K562 (cell line): Measurements from ENCODE around the gene PLCG2. TPM values are rescaled to one million over a fixed set of nuclear protein-coding genes. Genes with fewer than 3 reads are reported as not detected.

Experiments used
- ATAC-seq: fragments of 200-7000 bp; cut with Tn5 transposase; 3 replicates; pipeline ENCODE4 v1.9.1; 2020; ENCODE audit warnings: moderate library complexity
- BruUV-seq: library from RNA; stranded (reverse); fragments of 400-500 nt; replicated peaks from 2 replicates; lab custom pipeline; 2021; lab: Mats Ljungman, UMichigan
- CTCF ChIA-PET: fragments of 300-600 bp; formaldehyde crosslinking; extraction: SDS; loops from one replicate; lab custom pipeline; 2021; ENCODE audit warnings: low intra/inter-chr PET ratio; lab: Yijun Ruan, JAX
- POLR2A ChIA-PET: fragments of 300-600, 350-650 bp; sonication (Branson Sonifier 250); formaldehyde crosslinking; extraction: SDS; loops from one replicate; lab custom pipeline; 2021; ENCODE audit warnings: antibody characterized with exemption, inconsistent platforms; lab: Yijun Ruan, JAX
- DNase-seq, 4 experiments: peaks; one replicate each; pipeline versions ENCODE4 v3.0.0 to v3.0.0-alpha.2; 2011 to 2018; ENCODE audit warnings: low spot score in 3 of 4, mixed read lengths in 3 of 4; ENCODE audit errors: extremely low read depth in 1 of 4
- FAIRE-seq: peaks from 2 replicates; lab custom pipeline; 2011; peaks lifted over from hg19 to GRCh38; lab: Jason Lieb, UNC
- H2AFZ ChIP-seq: 2 replicates; pipeline ENCODE4 v1.6.0; 2011; ENCODE audit warnings: low read depth, low read length, control low read depth, inconsistent platforms
- H3K27ac ChIP-seq: fragments of 200-600 bp; 3 replicates; pipeline ENCODE4 v1.8.0; 2011; ENCODE audit warnings: low read depth, mild to moderate bottlenecking, control low read depth, inconsistent platforms, low read length, moderate library complexity, mixed read lengths; ENCODE audit errors: extremely low read depth
- H3K27me3 ChIP-seq, 2 experiments: fragments of 300-600 bp in 1 of 2; 2 replicates in 1 of 2; 3 replicates in 1 of 2; pipeline versions ENCODE4 v1.6.0 to v1.8.0; 2011; ENCODE audit warnings: inconsistent platforms in 2 of 2, low read length in 2 of 2, mild to moderate bottlenecking in 1 of 2, mixed read lengths in 1 of 2, moderate library complexity in 1 of 2; ENCODE audit not compliant: control insufficient read depth in 2 of 2, insufficient read depth in 2 of 2
- H3K36me3 ChIP-seq: fragments of 300-600 bp; 3 replicates; pipeline ENCODE4 v1.8.0; 2011; ENCODE audit warnings: mild to moderate bottlenecking, low read length, inconsistent platforms; ENCODE audit not compliant: control insufficient read depth, insufficient read depth
- H3K4me1 ChIP-seq, 2 experiments: fragments of 200-600 bp in 1 of 2; replicated peaks in 1 of 2; 2 replicates in 1 of 2; 3 replicates in 1 of 2; pipeline versions ENCODE4 v1.5.1 to v1.8.0; 2011; ENCODE audit warnings: inconsistent platforms in 2 of 2, low read length in 2 of 2, mild to moderate bottlenecking in 1 of 2, mixed read lengths in 1 of 2, moderate library complexity in 1 of 2; ENCODE audit not compliant: control insufficient read depth in 2 of 2, insufficient read depth in 2 of 2
- H3K4me2 ChIP-seq: 2 replicates; pipeline ENCODE4 v1.6.1; 2011; ENCODE audit warnings: low read length, control low read depth, inconsistent platforms, mixed read lengths; ENCODE audit not compliant: insufficient read depth
- H3K4me3 ChIP-seq: fragments of 200-600 bp; sonication (generic), shearing (Covaris generic); 2 replicates; pipeline ENCODE4 v1.5.1; 2016; ENCODE audit warnings: control low read depth, inconsistent platforms
- H3K79me2 ChIP-seq: fragments of 200-600 bp; 3 replicates; pipeline ENCODE4 v1.8.0; 2011; ENCODE audit warnings: low read length, inconsistent platforms; ENCODE audit not compliant: control insufficient read depth, insufficient read depth
- H3K9ac ChIP-seq, 2 experiments: 2 replicates each; pipeline versions ENCODE4 v1.6.0 to v1.6.1; 2011; ENCODE audit warnings: low read depth in 2 of 2, low read length in 2 of 2, control low read depth in 1 of 2, inconsistent platforms in 1 of 2, mild to moderate bottlenecking in 1 of 2, mixed read lengths in 1 of 2; ENCODE audit not compliant: insufficient read depth in 1 of 2
- H3K9me1 ChIP-seq: one replicate; pipeline ENCODE4 v1.6.0; 2011; ENCODE audit warnings: inconsistent platforms, mild to moderate bottlenecking, low read length, moderate library complexity; ENCODE audit not compliant: control insufficient read depth, insufficient read depth
- H3K9me3 ChIP-seq: replicated peaks from 2 replicates; pipeline ENCODE4 v1.5.1; 2011; ENCODE audit warnings: low read depth, low read length, inconsistent platforms; ENCODE audit not compliant: control insufficient read depth, insufficient read depth
- H4K20me1 ChIP-seq: replicated peaks from 2 replicates; pipeline ENCODE4 v1.6.1; 2011; ENCODE audit warnings: low read length, inconsistent platforms, mixed read lengths; ENCODE audit not compliant: control insufficient read depth, insufficient read depth
- BCOR ChIP-seq: fragments of 450-650 bp; IDR thresholded peaks from 2 replicates; pipeline ENCODE4 v1.6.1; 2016
- CBFA2T3 ChIP-seq: fragments of 450-650 bp; IDR thresholded peaks from 2 replicates; pipeline ENCODE4 v1.6.1; 2017
- CBX1 ChIP-seq: sonication (generic); IDR thresholded peaks from 2 replicates; pipeline ENCODE4 v1.6.1; 2016; ENCODE audit warnings: antibody characterized with exemption, low read depth, mild to moderate bottlenecking
- CHCHD3 ChIP-seq: fragments of 250-450 bp; sonication (Bioruptor Pico); IDR thresholded peaks from 2 replicates; pipeline ENCODE4 v2.1.2; 2022; ENCODE audit warnings: mild to moderate bottlenecking
- CHD4 ChIP-seq: fragments of 200-600 bp; sonication (generic); IDR thresholded peaks from 3 replicates; pipeline ENCODE4 v1.6.1; 2012; ENCODE audit warnings: low read depth, mild to moderate bottlenecking, mixed read lengths, low read length, inconsistent platforms; ENCODE audit not compliant: insufficient read depth, insufficient replicate concordance, poor library complexity, severe bottlenecking
- DIDO1 ChIP-seq: fragments of 450-650 bp; IDR thresholded peaks from 2 replicates; pipeline ENCODE4 v1.6.1; 2016; ENCODE audit warnings: low read depth, missing biosample characterization, missing genetic modification characterization
- FOXM1 ChIP-seq, 2 experiments: fragments of 450-650 bp in 1 of 2; sonication (generic) in 1 of 2; formaldehyde crosslinking in 1 of 2; IDR thresholded peaks; 2 replicates each; pipeline versions ENCODE4 v1.6.1 to v1.9.0; 2017 to 2022; ENCODE audit warnings: low read depth in 2 of 2, mild to moderate bottlenecking in 2 of 2, missing genetic modification reagents in 1 of 2, moderate library complexity in 1 of 2
- HCFC1 ChIP-seq: IDR thresholded peaks from 2 replicates; pipeline ENCODE4 v1.6.1; 2012; ENCODE audit warnings: low read depth, low read length, improper control_type of control experiment
- HDAC2 ChIP-seq: fragments of 450-650 bp; IDR thresholded peaks from 2 replicates; pipeline ENCODE4 v1.6.1; 2016; ENCODE audit warnings: mild to moderate bottlenecking
- IFI16 ChIP-seq: fragments of 250-450 bp; sonication (Bioruptor Pico); IDR thresholded peaks from 2 replicates; pipeline ENCODE4 v2.1.2; 2022; ENCODE audit warnings: mild to moderate bottlenecking, inconsistent platforms
- MAFG ChIP-seq: fragments of 450-650 bp; conservative IDR thresholded peaks from 2 replicates; pipeline ENCODE4 v1.6.1; 2016; ENCODE audit warnings: missing genetic modification characterization, missing compliant biosample characterization
- MLLT1 ChIP-seq, 2 experiments: fragments of 450-650 bp; IDR thresholded peaks; 2 replicates each; pipeline ENCODE4 v1.6.1; 2016
- MTA3 ChIP-seq: fragments of 450-650 bp; formaldehyde crosslinking; IDR thresholded peaks from 2 replicates; pipeline ENCODE4 v1.6.1; 2017; ENCODE audit warnings: mild to moderate bottlenecking, borderline replicate concordance
- NFE2 ChIP-seq: IDR thresholded peaks from 2 replicates; pipeline ENCODE4 v1.6.1; 2014; ENCODE audit warnings: antibody characterized with exemption, low read depth
- POLR2H ChIP-seq: IDR thresholded peaks from 2 replicates; pipeline ENCODE4 v1.6.1; 2016; ENCODE audit warnings: missing genetic modification characterization, low read depth, mild to moderate bottlenecking, control low read depth, missing compliant biosample characterization, moderate library complexity
- SRSF7 ChIP-seq: fragments of 200-400 bp; formaldehyde crosslinking; optimal IDR thresholded peaks from 2 replicates; pipeline ENCODE3; 2017; ENCODE audit warnings: mild to moderate bottlenecking, low read depth, low read length
- TAL1 ChIP-seq: fragments of 450-650 bp; IDR thresholded peaks from 2 replicates; pipeline ENCODE4 v1.6.1; 2016; ENCODE audit warnings: mild to moderate bottlenecking
- WGBS: fragments of 100-300 bp; shearing (Covaris generic); methylation state at CpG from one replicate; pipeline ENCODE4 v1.1.6; 2016; ENCODE audit warnings: low coverage, mixed read lengths; ENCODE audit not compliant: insufficient coverage; ENCODE audit errors: missing lambda C conversion rate; 5-methylcytosine and 5-hydroxymethylcytosine counted together
- in situ Hi-C: fragments of 300-500 bp; cut with MboI; formaldehyde crosslinking; loops from 4 replicates; pipeline ENCODE4 v1.15.0; 2018; ENCODE audit warnings: inconsistent platforms, mixed read lengths
- intact Hi-C: fragments of 100-400 bp; cut with micrococcal nuclease; formaldehyde crosslinking; loops from 2 replicates; pipeline ENCODE4 v1.14.2; 2022
- polyA plus RNA-seq, 8 experiments: library from polyadenylated mRNA; depleted of rRNA in 4 of 8; stranded (reverse) in 5 of 8; unstranded in 3 of 8; fragments of >200 nt; fragmentation: Nextera tagmentation in 2 of 8; fragmentation: Illumina TruSeq in 1 of 8; extraction: Ambion mirVana in 2 of 8; extraction: Trizol in 1 of 8; gene quantifications; 2 replicates each; pipeline versions ENCODE4 v1.2.1 to v1.2.3, GENCODE V29; 2011 to 2014; ENCODE audit warnings: inconsistent platforms in 1 of 8, missing spikeins in 1 of 8
- total RNA-seq, 7 experiments: library from RNA; depleted of rRNA in 6 of 7; stranded (reverse); fragments of >200 nt in 6 of 7; fragmentation: Illumina TruSeq in 2 of 7; extraction: Trizol in 2 of 7; gene quantifications; 2 replicates each; pipeline versions ENCODE4 v1.2.1 to v1.2.3, GENCODE V29; 2011 to 2021; ENCODE audit warnings: low replicate concordance in 1 of 7

The PLCG2 gene
- total and polyA plus RNA-seq, 9 of the 15 experiments (the other 6 are each of a cell fraction or from before 2014, with no cell fraction given): 0.94 to 7.1 (median 3.1) TPM

GRCh38 chr16:81810361-81810760 is 31.3 kb downstream of the PLCG2 start:
- TF ChIP-seq MLLT1 (IDR thresholded peaks at IDR 0.05) (no peak), MTA3 (no peak)
- ChIA-PET POLR2A (interaction anchor here (0.7 kb wide), 1 partner anchor 1702 kb away, joined by 3 read pairs; no protein-coding TSS in a partner anchor), CTCF (no interaction called here)
- BruUV-seq: no TSS peak
- no peak overlapping the region for H2AFZ ChIP-seq
- no peaks in the 10 kb centered on the region; a peak in 2 of 5 replicates for H3K4me1 ChIP-seq
- H3K4me2 ChIP-seq: no peak overlapping the region
- H3K9ac ChIP-seq: no peak overlapping the region
- in situ Hi-C loops: no loop called here
- H3K9me3 ChIP-seq: no peaks in the 10 kb centered on the region
- no peaks in the 10 kb centered on the region for H3K36me3 ChIP-seq
- FAIRE-seq (no peak), DNase-seq (no peak), ATAC-seq (no peak)
- H3K79me2 ChIP-seq: no peaks in the 10 kb centered on the region
- no peak overlapping the region for H3K4me3 ChIP-seq
- 0% methylated on average over 2 of the region's 2 CpGs for WGBS
- H3K9me1 ChIP-seq: no peaks in the 10 kb centered on the region
- no peak overlapping the region for H3K27ac ChIP-seq
- peaks cover 15% of the 10 kb centered on the region for H4K20me1 ChIP-seq
- intact Hi-C loops: no loop called here
- H3K27me3 ChIP-seq: peaks cover 16 to 62% of the 10 kb centered on the region in 2 experiments; a peak in 3 of 5 replicates

DNA sequence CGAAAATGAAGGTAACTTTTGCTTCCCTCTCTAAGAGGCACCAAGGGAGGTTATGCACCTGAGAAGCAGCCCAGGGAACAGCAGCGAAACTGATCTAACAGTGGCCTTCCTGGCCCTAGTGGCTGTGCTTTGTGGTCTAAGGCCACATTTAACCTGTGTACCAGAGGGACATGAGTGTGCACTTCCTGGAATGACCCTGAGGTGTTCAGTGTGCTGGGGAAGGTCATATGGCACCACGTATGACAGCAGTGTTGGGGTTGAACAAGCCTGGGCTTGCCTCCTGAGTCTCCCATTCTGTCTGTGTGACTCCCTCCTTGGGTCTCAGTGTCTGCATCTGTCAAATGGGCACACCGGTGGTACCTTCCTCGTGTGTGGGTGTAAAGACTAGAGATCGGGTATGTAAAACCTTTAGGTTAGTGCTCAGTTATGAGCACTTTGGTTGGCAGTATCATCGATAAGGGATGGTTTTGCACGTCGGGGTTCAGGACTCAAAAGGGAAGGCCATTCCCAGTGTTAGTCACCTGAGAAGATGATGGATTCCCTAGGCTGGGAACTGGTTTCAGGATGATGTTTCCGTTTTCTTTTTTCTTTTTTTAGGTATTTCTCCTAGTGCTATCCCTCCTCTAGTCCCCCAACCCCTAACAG is 31.9 kb downstream of the PLCG2 start:
- Histone ChIP-seq H3K4me1 (no peaks in the 10 kb centered on the region; a peak in 2 of 5 replicates), H3K27ac (no peak overlapping the region), H2AFZ (no peak overlapping the region), H4K20me1 (peaks cover 15% of the 10 kb centered on the region), H3K36me3 (no peaks in the 10 kb centered on the region), H3K9me1 (no peaks in the 10 kb centered on the region), H3K4me3 (no peak overlapping the region), H3K27me3 (peaks cover 16 to 62% of the 10 kb centered on the region in 2 experiments; a peak in 3 of 5 replicates), H3K79me2 (no peaks in the 10 kb centered on the region), H3K4me2 (no peak overlapping the region), H3K9ac (no peak overlapping the region), H3K9me3 (no peaks in the 10 kb centered on the region)
- ChIA-PET CTCF (no interaction called here), POLR2A (no interaction called here)
- DNase-seq (no peak), ATAC-seq (no peak), FAIRE-seq (no peak)
- intact Hi-C loops: no loop called here
- no TSS peak for BruUV-seq
- 7% methylated on average over 10 of the region's 10 CpGs for WGBS
- in situ Hi-C loops: no loop called here
- no peak for TF ChIP-seq CBFA2T3
- no peak for TF ChIP-seq FOXM1 (IDR thresholded peaks at IDR 0.05; ENCODE audit: low read depth)
- no peak for TF ChIP-seq FOXM1 (CRISPR knock-in tag; IDR thresholded peaks at IDR 0.05; ENCODE audit: low read depth)
- TF ChIP-seq IFI16: no peak
- TF ChIP-seq CHD4: peak; percentile 73
- TF ChIP-seq MAFG (tag): no peak
- TF ChIP-seq BCOR: peak; percentile 75
- no peak for TF ChIP-seq HDAC2
- TF ChIP-seq DIDO1 (tag): no peak
- TF ChIP-seq NFE2: no peak
- TF ChIP-seq CHCHD3 (CRISPR knock-in tag): no peak
- TF ChIP-seq POLR2H: no peak
- no peak for TF ChIP-seq SRSF7
- TF ChIP-seq TAL1: no peak
- no peak for TF ChIP-seq HCFC1
- TF ChIP-seq CBX1: peak; percentile 45; the same call in 1 of the 2 replicates
